MM.1S (cell line): Measurements from ENCODE around the gene DECR2.

Experiments
- DNase-seq: peaks from one replicate; pipeline ENCODE4 v3.0.0-alpha.2; 2015
- H2AFZ ChIP-seq: fragments of 300-600 bp; sonication (generic); 2 replicates; pipeline ENCODE4 v1.6.0; 2016; ENCODE audit warnings: antibody characterized with exemption, low read length
- H3F3A ChIP-seq: fragments of 300-600 bp; sonication (generic); 2 replicates; pipeline ENCODE4 v1.6.1; 2016; ENCODE audit warnings: mild to moderate bottlenecking, antibody characterized with exemption, low read length, moderate library complexity, mixed read lengths; ENCODE audit not compliant: insufficient read depth
- H3K27ac ChIP-seq: fragments of 300-600 bp; sonication (generic); 2 replicates; pipeline ENCODE4 v1.5.1; 2016; ENCODE audit warnings: mild to moderate bottlenecking, low read length
- H3K27me3 ChIP-seq: fragments of 300-600 bp; sonication (generic); replicated peaks from 2 replicates; pipeline ENCODE4 v1.6.0; 2016; ENCODE audit warnings: low read length; ENCODE audit not compliant: insufficient read depth
- H3K36me3 ChIP-seq: fragments of 300-600 bp; sonication (generic); replicated peaks from 2 replicates; pipeline ENCODE4 v1.6.1; 2016; ENCODE audit warnings: mild to moderate bottlenecking, low read length, mixed read lengths; ENCODE audit not compliant: insufficient read depth
- H3K4me1 ChIP-seq: fragments of 300-600 bp; sonication (generic); 2 replicates; pipeline ENCODE4 v1.6.1; 2016; ENCODE audit warnings: low read length, mixed read lengths
- H3K4me2 ChIP-seq: fragments of 300-600 bp; sonication (generic); 2 replicates; pipeline ENCODE4 v1.6.0; 2016; ENCODE audit warnings: low read depth, low read length
- H3K4me3 ChIP-seq: fragments of 300-600 bp; sonication (generic); 2 replicates; pipeline ENCODE4 v1.5.1; 2016; ENCODE audit warnings: low read length, mixed read lengths
- H3K79me2 ChIP-seq: fragments of 300-600 bp; sonication (generic); 2 replicates; pipeline ENCODE4 v1.6.1; 2016; ENCODE audit warnings: mixed run types, low read length, mixed read lengths
- H3K9ac ChIP-seq: fragments of 300-600 bp; sonication (generic); 2 replicates; pipeline ENCODE4 v1.6.1; 2016; ENCODE audit warnings: low read length, mixed read lengths
- H3K9me2 ChIP-seq: fragments of 300-600 bp; sonication (generic); replicated peaks from 2 replicates; pipeline ENCODE4 v1.6.1; 2016; ENCODE audit warnings: mild to moderate bottlenecking, low read length, mixed read lengths; ENCODE audit not compliant: insufficient read depth
- H3K9me3 ChIP-seq: fragments of 300-600 bp; sonication (generic); replicated peaks from 2 replicates; pipeline ENCODE4 v1.6.1; 2016; ENCODE audit warnings: mild to moderate bottlenecking, low read length, mixed read lengths; ENCODE audit not compliant: insufficient read depth
- H4K20me1 ChIP-seq: fragments of 300-600 bp; sonication (generic); 2 replicates; pipeline ENCODE4 v1.6.1; 2016; ENCODE audit warnings: mild to moderate bottlenecking, low read length, moderate library complexity, mixed read lengths; ENCODE audit not compliant: insufficient read depth
- EZH2 ChIP-seq: fragments of 300-600 bp; sonication (generic); optimal IDR thresholded peaks from 2 replicates; pipeline ENCODE3; 2017; ENCODE audit warnings: low read depth, mild to moderate bottlenecking, antibody characterized with exemption, low read length, mixed read lengths
- EZH2phosphoT487 ChIP-seq: fragments of 300-600 bp; sonication (generic); IDR thresholded peaks from 2 replicates; pipeline ENCODE4 v1.6.1; 2018; ENCODE audit warnings: antibody characterized with exemption, low read length
- TF ChIP-seq, protein P1 (sequence below): fragments of 300-600 bp; sonication (generic); IDR thresholded peaks from 2 replicates; pipeline ENCODE4 v1.5.1; 2016; ENCODE audit warnings: antibody characterized with exemption, low read length, mixed read lengths

The DECR2 gene

GRCh38 chr16:373020-373598 lies 28.6 kb upstream of the DECR2 start:
- no peak overlapping the region for H3K4me3 ChIP-seq
- no peaks in the 10 kb centered on the region for H4K20me1 ChIP-seq
- no peak overlapping the region for H3K9ac ChIP-seq
- H3F3A ChIP-seq, result no peaks in the 10 kb centered on the region
- TF ChIP-seq EZH2phosphoT487 (no peak), EZH2 (no peak)
- TF ChIP-seq, protein P1, sequence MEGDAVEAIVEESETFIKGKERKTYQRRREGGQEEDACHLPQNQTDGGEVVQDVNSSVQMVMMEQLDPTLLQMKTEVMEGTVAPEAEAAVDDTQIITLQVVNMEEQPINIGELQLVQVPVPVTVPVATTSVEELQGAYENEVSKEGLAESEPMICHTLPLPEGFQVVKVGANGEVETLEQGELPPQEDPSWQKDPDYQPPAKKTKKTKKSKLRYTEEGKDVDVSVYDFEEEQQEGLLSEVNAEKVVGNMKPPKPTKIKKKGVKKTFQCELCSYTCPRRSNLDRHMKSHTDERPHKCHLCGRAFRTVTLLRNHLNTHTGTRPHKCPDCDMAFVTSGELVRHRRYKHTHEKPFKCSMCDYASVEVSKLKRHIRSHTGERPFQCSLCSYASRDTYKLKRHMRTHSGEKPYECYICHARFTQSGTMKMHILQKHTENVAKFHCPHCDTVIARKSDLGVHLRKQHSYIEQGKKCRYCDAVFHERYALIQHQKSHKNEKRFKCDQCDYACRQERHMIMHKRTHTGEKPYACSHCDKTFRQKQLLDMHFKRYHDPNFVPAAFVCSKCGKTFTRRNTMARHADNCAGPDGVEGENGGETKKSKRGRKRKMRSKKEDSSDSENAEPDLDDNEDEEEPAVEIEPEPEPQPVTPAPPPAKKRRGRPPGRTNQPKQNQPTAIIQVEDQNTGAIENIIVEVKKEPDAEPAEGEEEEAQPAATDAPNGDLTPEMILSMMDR, result no peak
- no peaks in the 10 kb centered on the region for H3K36me3 ChIP-seq
- H3K79me2 ChIP-seq, result 0 out of 2 replicates have a peak, but pooled peaks cover 6% of the 10 kb centered on the region
- peaks cover 5% of the 10 kb centered on the region; the same call in 1 of the 2 replicates for H3K4me1 ChIP-seq
- H2AFZ ChIP-seq, result no peak overlapping the region
- no peak overlapping the region for H3K27ac ChIP-seq
- no peaks in the 10 kb centered on the region for H3K27me3 ChIP-seq
- no peaks in the 10 kb centered on the region for H3K9me2 ChIP-seq
- no peaks in the 10 kb centered on the region for H3K9me3 ChIP-seq
- no peak overlapping the region for H3K4me2 ChIP-seq
- no peak for DNase-seq

DNA sequence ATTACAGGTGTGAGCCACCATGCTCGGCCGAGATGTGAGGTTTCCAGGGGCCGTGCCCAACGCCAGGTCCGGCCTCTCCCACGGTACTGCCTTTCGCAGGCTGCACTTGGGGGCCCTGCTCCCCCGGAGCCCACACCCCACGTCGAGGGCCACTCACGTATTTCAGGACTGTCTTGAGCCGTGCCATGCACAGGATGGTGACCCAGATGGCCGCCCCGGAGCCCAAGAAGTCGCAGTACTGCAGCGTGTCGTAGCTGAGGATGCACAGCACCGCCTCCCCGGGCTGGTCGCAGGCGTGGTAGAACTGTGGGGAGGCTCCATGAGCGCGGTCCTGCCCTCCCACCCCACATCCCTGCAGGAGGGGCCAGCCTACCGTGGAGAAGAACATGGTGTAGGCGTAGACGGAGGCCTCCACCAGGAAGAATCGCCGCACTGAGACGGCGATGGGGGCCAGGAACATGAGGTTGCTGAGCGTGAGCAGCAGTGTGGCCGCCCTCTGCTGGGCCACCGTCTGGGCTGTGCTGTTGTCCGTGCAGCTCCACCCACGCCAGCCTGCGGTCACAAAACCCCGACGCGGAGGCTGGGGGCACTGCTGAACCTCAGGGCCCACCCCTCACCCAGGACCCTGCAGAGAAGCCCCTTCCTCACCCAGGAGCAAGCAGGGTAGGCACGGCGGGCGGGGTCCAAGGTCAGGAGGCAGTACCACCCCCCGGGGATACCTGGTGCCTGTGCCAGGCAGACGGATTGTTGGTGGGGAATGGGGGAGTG lies 27.7 kb upstream of the DECR2 start:
- TF ChIP-seq EZH2 (no peak), EZH2phosphoT487 (no peak)
- TF ChIP-seq, protein P1, result no peak
- no peak overlapping the region for H2AFZ ChIP-seq
- H3K4me3 ChIP-seq, result no peak overlapping the region
- H3K9me2 ChIP-seq, result no peaks in the 10 kb centered on the region
- peaks cover 9% of the 10 kb centered on the region; the same call in 1 of the 2 replicates for H3K79me2 ChIP-seq
- DNase-seq, result no peak
- no peaks in the 10 kb centered on the region for H4K20me1 ChIP-seq
- no peak overlapping the region for H3K27ac ChIP-seq
- no peaks in the 10 kb centered on the region for H3K36me3 ChIP-seq
- H3F3A ChIP-seq, result no peaks in the 10 kb centered on the region
- no peak overlapping the region for H3K9ac ChIP-seq
- H3K4me2 ChIP-seq, result no peak overlapping the region
- H3K9me3 ChIP-seq, result no peaks in the 10 kb centered on the region
- peaks cover 5% of the 10 kb centered on the region; the same call in 1 of the 2 replicates for H3K4me1 ChIP-seq
- H3K27me3 ChIP-seq, result no peaks in the 10 kb centered on the region

DNA sequence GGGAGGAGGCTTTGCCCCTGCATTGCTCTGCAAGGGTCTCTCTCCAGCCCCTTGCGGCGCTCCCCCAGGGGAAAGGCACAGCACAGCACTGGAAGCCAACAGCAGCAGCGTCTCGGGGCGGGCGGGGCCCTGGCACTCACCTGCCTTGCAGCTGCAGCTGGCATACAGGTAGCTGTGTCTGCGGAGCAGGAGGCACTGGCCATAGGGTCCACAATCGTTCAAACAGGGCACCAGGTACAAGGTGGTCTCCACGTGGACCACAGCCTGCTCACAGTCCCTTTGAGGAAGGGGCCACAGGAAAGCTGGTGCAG lies 27.1 kb upstream of the DECR2 start:
- Histone ChIP-seq H3K9me2 (no peaks in the 10 kb centered on the region), H3K4me2 (no peak overlapping the region), H3K27me3 (no peaks in the 10 kb centered on the region), H3K79me2 (peaks cover 13% of the 10 kb centered on the region), H3F3A (no peaks in the 10 kb centered on the region), H3K36me3 (no peaks in the 10 kb centered on the region), H3K9me3 (no peaks in the 10 kb centered on the region), H3K27ac (no peak overlapping the region), H2AFZ (no peak overlapping the region), H3K9ac (no peak overlapping the region), H3K4me3 (no peak overlapping the region), H3K4me1 (peaks cover 5% of the 10 kb centered on the region; the same call in 1 of the 2 replicates), H4K20me1 (no peaks in the 10 kb centered on the region)
- no peak for DNase-seq
- TF ChIP-seq EZH2 (no peak), EZH2phosphoT487 (no peak)
- TF ChIP-seq, protein P1, result no peak
